GM11168 (cell line): Measurements from ENCODE around the gene MRPS25.

Source experiments
- in situ Hi-C: fragments of 300-500 bp; cut with MboI; formaldehyde crosslinking; loops from one replicate; pipeline ENCODE4 v1.12.0; 2022; ENCODE audit warnings: low sequenced_read_pairs; ENCODE audit not compliant: unreplicated experiment

Gene MRPS25

DNA sequence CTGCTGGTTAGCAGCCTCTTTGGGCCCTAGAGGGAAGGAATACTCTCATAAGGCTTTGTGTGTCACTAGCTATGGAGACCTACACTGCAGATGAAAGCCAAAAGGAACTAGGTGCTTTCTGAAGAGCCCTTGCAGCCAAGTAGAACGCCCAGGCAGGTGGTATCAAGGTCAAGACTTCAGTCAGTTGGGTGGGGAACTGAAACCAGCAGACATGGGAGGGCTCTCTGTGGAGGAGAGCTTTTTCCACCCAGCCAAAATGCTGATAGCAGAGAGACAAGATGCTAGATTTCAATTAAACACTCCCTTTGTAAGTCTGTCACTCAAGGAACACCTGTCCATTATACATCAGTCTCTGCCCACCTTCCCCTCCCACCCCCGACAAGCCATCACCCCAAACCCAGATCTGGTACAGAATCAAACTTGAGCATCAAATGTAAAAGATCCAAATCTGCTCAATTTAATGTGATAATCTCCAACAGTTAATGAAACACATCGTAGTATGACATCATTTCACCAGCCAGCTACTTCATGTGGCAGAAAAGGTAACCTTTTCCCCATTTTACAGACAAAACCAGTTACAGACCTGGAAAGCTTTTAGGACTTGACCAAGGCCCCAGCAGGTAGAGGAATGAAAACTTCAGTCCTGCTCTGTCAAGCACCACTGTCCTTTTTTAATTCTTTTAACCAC is 14.6 kb downstream of the MRPS25 start:
- in situ Hi-C loops, result no loop called here

DNA sequence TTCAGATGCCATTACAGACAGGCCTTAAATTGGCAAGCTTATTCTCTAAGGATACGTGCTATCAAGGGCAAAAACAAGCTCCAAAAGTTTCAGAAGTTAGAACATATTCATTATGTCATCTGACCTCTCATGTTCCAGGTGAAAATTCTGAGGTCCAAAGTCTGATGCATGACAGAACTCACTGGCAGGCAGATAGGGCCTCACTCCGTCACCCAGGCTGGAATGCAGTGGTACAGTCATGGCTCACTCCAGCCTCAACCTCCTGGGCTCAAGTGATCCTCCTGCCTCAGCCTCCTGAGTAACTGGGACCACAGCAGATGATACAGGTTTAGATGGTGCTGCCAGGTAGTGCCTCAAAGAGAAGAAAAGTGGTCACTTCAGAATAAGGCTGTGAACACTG is 15.5 kb downstream of the MRPS25 start:
- in situ Hi-C loops, result no loop called here

DNA sequence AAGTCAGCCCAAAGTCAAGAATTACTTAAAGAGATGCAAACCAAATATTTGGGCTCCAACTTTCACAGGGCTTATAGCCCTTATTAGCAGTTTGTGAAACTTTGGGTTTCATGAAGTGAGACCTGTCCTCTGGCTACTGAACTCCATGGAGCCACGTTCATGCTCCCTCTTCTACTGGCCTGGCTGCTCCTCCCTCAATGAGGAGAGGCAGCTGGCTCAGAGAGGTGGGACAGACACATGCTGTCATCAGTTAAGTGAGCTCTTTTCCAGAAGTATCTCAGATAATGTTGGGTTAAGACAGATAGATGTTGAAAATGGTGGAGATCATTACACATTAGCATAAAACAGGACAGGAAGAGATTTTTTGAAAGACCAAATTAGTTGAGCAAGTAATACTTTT is 19.4 kb downstream of the MRPS25 start:
- in situ Hi-C loops, result no loop called here

DNA sequence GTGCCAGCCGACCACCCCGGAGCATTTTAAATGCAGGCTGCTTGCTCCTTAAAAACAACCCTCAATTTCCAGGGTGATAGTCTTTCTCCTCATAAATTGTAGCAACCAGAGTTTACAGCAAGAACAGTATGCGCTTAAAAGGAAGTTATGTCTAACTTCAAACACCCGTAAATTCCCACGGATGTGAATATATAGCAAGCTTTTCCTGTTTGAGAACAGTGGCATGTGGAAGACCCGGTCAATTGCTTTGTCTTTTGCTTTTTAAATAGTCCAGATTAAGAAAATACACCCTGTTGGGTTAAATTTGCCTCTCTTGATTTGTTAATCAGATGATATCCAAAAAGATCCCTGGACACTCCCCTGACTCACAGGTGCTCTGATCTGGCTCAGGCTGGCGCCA is 20.8 kb downstream of the MRPS25 start:
- in situ Hi-C loops, result no loop called here

DNA sequence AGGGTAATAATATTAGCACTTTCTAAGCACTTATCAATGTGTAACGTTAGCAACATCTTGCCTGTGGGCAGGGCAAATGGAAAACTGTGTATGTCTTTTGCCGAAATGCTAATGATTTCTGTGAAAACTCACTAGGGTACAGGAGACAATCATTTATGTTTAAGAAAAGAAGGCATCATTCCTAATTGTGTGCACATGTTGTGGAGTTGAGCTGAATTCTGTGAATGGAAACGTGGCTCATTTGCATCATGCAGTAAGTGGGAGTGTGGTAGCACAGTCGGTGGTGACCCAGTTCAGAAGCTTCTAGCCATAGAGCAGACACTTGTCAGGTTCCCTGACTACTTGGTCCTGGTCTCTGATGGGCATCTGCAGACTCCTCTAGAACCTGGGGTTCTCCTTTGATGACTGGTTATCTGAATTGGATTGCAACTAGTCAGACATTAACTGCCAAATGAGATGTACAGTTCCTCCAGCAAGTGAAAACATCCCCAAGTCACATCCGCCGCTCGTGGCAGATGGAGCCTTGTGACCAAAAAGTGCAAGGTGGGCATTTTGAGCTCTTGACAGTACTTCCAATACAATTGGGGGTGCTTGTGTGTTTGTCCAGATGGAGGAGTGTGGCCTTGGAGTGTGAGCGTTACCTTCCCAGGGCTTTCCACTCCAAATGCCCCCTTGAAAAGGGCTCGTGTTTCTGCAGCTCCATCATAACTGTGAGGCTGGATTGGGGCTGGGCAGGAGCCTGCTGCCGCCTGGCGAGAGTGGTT is 21.5 kb downstream of the MRPS25 start:
- in situ Hi-C loops, result no loop called here

DNA sequence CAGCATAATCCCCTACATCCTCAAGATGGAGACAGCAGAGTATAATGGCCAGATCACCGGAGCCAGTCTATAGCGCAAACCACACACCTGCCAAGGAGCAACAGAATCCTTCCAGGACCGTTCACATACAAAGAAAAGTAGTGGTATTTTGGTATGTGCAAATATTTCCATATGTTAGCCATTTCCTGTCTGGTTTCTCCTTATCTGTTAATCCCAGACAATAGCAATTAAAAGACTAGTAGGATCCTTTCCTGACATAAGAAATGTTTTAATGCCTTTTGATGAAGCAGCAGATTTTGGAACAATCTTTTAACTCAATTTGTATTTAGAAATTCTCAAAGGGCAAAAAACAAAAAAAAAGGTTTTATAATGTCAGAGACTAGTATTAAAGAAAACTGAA is 22.2 kb downstream of the MRPS25 start:
- in situ Hi-C loops, result no loop called here

DNA sequence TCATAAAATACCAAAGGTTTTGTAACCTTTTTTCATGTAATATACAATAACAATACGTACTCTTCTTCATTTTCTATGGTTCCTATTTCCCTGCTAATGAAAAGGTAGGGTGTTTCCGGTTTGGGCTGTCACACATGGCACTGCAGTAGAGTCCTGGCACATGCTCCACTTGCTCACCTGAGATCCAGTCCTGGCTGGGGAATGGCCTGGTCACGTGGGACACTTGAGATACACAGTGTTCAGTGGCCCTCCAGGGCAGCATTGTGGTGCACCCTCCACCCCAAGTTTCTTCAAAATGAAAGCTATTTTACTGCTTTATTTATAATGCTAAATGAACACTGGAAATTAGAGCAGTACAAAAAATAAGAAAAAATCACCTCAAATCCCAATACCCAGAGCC is 23.2 kb downstream of the MRPS25 start:
- in situ Hi-C loops, result no loop called here

DNA sequence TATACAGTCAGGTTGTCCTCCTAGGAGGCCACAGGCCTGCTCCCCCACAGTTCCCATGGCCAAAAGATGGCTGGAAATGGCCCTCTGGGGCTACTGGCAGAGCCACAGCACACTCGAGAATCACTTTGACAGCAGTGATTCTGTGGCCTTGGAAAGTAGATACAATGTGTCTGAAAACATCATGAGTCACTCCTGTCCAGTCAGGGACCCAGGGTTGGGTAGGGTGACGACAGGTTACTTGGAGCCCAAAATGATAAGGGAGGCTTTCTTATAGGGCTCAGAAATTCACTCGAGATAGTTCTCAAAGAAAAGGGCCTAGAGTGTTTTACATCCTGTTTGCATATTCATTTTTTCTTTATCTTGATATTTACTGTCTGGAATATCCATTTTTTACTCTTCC is 24.3 kb downstream of the MRPS25 start:
- in situ Hi-C loops, result no loop called here

DNA sequence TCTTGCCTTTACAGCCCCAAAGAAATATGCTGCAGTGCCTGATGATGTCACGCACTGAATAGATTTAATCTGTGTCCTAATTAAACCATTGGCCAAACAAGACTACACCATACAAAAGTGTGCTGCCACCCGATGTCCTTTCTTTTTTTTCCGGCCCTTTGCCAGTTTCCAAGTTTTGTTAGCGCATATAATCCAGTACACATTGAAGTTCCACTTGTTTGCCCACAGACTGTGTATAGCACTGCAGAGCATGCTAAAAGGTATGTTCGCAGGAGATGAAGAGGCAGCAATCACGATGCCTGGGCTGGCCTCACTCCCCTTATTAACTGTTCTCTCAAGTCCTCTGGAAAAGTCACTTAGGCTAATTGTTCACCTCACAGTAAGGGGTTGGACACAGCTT is 26.8 kb downstream of the MRPS25 start:
- in situ Hi-C loops, result no loop called here

DNA sequence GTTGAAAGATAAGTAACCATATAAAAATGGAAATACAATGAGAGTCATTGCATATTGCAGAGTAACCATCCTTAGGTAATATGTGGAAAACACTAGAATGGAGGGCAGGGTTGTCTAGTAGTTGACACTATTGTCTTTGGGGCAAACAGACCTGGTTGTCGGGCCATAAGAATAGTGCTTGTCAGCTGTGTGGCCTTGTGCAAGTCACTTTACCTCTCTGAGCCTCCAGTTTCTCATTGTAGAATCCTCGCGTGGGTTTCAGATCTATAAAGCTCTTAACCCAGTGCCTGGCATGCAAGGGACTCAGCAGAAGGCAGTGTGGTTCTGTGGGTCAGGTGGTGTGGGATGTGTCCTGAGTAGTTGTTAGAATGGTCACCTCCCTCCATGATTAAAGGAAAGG is 32.0 kb downstream of the MRPS25 start:
- in situ Hi-C loops, result no loop called here

DNA sequence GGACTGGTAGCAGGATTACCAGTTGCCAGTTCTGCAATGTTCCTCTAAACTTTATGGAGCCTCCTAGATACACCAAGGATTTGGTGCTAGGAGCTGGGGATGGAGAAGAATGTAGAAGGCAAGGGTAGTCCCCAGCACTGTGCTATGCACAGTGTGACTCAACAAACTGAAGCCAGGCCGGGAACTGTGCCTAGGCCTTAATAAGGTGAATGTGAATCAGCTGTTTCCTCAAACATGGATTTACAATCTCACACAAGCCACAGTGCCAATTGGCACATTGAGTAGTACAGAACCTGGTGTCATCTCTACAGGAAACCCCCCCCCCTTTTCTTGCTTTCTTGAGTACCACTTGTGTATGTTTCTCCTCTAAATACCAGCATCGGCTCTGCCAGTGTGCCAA is 32.5 kb downstream of the MRPS25 start:
- in situ Hi-C loops, result no loop called here

DNA sequence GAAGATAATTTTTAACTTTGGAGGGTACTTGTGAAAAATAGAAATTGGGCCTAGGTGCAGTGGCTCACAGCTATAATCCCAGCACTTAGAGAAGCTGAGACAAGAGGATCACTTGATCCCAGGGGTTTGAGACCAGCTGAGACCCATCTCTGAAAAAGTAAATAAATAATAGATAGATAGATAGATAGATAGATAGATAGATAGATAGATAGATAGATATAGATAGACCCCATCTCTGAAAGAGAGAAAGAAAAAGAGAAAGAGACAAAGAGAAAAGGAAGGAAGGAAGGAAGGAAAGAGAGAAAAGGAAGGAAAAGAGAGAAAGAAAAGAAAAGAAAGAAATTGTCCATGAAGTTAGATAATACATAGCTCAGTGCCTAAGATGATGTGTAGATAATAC is 35.5 kb downstream of the MRPS25 start:
- in situ Hi-C loops, result no loop called here

DNA sequence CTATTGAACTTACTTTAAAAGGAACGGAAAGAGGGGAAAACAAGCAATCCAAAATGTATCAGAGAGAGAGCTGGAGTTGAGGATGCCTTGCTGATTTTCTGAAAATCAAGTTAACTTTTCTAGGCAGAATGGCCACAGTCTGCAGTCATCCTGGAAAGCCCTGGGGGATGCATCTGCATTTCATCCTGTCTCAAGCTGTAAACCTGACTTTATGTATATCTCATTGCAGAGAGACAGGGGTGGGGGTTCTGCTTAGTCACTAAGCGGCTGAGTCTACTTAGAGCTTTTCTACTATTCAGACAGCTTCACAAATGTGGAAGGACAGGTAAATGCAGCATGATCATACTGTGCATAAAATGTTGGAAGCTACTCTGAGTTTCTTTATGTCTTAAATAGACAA is 41.4 kb downstream of the MRPS25 start:
- in situ Hi-C loops, result no loop called here

DNA sequence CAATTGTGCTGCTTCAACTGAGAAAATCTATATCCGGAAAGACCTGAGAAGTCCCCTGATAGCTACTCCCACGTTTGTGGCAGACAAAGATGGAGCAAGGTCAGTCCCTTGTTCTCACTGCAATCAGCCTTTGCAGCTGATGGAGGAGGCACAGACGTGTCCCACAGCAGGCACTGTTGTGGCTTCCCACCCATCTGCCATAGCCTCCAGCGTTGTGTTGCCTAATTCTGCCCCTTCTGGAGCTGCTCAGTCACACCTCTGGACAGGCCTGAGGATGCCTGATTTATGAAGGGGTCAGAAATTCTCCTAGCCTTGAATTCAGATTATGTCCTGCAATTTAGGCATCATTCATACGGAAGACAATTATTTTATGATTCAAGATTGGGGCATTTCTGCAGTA is 41.9 kb downstream of the MRPS25 start:
- in situ Hi-C loops, result no loop called here

DNA sequence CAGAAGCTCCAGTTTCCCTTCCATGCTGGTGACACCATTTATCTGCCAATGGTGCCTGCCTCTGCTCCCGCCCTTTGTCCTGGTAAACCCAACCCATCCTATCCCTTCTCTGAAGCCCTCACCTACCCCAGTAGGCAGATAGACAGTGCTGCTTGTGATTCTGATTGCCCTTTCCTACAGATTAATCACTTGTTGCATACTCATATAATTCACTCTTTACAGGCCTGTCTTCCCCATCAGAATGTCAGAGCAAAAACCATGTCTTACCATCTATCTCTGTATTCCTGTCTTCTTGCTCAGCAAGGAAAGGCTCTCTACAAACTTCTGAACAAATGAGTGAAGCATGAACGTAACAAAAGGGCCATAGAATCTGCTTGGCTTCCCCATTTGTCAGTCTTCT is 47.9 kb downstream of the MRPS25 start:
- in situ Hi-C loops, result no loop called here

DNA sequence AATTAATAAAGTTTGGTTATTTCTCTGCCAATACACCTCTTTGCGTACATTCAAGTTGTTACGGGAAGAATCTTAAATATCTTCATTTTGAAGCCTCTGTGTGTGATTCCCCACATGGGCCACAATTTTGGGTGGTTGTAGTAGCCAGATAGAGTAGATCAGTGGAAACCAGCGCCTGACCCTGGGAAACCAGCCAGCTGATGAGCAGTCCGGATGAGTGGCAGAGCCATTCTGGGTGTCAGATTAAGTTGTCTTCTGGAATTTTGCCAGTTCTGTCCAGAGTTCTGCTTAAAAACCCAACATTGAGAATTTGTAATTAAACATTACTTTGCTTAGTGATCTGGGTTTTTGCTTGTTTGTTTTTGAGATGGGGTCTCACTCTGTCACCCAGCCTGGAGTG is 49.7 kb downstream of the MRPS25 start:
- in situ Hi-C loops, result no loop called here

DNA sequence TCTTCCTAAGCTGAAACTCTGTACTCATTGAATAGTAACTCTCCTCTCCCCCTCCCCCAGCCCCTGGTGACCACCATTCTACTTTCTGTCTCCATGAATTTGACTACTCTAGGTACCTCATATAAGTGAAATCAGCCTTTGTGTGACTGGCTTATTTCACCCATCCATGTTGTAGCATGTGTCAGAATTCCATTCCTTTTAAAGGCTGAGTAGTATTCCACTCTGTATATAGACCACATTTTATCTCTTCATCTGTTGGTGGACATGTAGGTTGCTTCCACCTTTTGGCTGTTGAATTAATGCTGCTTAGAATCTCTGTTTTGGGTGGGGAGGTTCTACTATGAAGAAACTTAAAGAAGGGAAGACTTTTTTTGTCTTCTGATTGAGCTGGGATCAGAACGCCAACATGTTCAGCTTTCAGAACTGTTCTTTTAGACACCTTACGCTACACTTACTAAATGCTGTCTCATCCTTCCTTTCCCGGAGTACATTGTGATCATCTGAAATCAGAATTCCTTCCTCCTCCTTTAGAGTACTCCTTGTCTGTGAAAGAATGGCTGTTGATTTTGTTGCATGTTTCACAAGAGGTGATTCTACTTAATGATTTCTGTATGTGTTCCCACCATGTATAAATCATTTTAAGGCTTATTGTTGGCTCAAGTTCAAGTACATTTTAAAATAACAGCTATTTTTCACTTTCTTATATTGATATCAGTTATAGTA is 50.3 kb downstream of the MRPS25 start:
- in situ Hi-C loops, result no loop called here

DNA sequence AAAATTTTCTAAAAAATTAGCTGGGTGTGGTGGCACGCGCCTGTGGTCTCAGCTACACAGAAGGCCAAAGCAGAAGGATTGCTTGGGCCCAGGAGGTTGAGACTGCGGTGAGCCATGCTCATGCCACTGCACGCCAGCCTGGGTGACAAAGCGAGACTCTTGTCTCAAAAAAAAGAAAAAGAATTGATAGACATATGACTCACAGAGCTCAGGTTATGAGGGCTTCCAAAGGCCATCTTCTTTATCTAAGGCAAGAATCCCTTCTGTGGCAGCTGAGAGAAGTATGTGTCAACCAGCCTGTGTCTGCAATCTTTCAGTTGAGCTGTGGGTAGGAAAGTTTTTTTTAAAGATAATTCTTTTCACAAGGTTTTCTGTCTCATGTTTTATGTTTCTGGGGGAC is 53.9 kb downstream of the MRPS25 start:
- in situ Hi-C loops, result no loop called here

DNA sequence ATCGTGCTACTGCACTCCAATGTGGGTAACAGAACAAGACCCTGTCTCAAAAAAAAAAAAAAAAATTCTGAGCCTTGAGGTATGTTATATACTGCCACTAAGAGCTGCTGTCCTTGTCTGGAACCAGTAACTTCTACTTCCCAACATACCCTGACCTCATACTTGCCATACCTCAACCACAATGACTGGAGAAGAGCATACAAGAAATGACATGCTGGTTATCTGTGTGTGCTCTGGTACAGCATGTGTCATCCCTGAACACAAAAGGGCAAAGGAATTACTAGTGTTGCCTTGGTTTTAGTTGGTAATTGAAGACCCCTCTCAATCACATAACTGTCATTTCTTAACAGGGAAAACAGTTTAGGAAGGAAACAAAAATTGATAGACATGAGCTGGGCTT is 54.5 kb downstream of the MRPS25 start:
- in situ Hi-C loops, result no loop called here

DNA sequence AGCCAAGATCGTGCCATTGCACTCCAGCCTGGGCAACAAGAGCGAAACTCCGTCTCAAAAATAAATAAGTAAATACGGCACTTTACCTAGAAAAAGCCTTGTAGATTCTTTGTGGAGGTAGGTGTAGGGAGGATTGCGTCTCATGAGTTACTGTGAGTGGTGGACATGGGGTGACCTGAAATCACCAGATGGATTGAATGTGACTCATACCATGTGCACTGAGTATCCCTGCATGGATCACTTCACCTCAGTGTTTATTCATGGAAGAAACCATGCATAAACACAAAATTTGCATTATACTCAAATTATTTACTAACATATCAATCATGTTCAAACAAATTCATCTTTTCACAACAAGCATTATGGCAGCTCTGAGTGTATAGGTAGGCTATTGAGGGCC is 55.9 kb downstream of the MRPS25 start:
- in situ Hi-C loops, result no loop called here

DNA sequence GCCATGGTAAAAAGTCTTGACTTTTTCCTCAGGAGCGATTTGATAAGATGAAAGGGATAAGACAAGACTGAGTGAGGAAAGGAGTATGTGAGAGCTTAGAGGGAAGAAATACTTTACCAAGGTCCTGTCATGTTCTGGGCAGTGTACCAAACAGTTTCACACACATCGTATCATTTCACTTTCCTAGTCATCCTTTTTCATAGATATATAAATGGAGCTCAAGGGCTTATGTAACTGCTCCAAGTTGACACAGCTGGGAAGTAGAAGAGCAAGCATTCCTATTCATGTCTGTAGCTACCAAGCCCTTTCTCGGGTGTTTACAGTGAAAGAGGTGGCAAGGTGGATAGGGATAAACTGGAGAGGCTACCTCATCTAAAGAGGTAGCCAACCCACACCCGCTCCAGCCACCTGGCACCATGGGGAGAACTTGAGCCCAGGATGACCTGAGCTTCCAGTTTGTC is 57.4 kb downstream of the MRPS25 start:
- in situ Hi-C loops, result no loop called here
